IMR-90 (cell line): ENCODE data around the gene PLEK. TPM values are rescaled to one million over a fixed set of nuclear protein-coding genes. Genes with fewer than 3 reads are reported as not detected.
A peak's percentile ranks its signal among the peaks of the same experiment; 100 is the strongest.

Experiments
- ATAC-seq: fragments of 200-7000 bp; cut with Tn5 transposase; 2 replicates; pipeline ENCODE4 v1.9.1; 2020; ENCODE audit warnings: low read depth, mild to moderate bottlenecking, moderate library complexity
- BruUV-seq: library from RNA; stranded (reverse); fragments of 400-500 nt; replicated peaks from 2 replicates; lab custom pipeline; 2021; lab: Mats Ljungman, UMichigan
- CTCF ChIA-PET: fragments of 300-600 bp; formaldehyde crosslinking; extraction: SDS; loops from one replicate; lab custom pipeline; 2021; ENCODE audit warnings: antibody characterized with exemption; lab: Yijun Ruan, JAX
- POLR2A ChIA-PET: fragments of 300-600 bp; sonication (Branson Sonifier 250); formaldehyde crosslinking; loops from one replicate; lab custom pipeline; 2022; ENCODE audit warnings: antibody characterized with exemption; ENCODE audit not compliant: unreplicated experiment; lab: Charles Lee
- DNase-seq: peaks from one replicate; pipeline ENCODE4 v3.0.0; 2013
- H2AFZ ChIP-seq: replicated peaks from 2 replicates; pipeline ENCODE3; 2013; ENCODE audit warnings: low read length, mild to moderate bottlenecking; ENCODE audit not compliant: poor library complexity
- H2AK5ac ChIP-seq: 2 replicates; pipeline ENCODE4 v1.6.1; 2013; ENCODE audit warnings: low read depth, low read length, inconsistent platforms
- H2AK9ac ChIP-seq: replicated peaks from 2 replicates; pipeline ENCODE3; 2013; ENCODE audit warnings: mild to moderate bottlenecking, low read depth, low read length, moderate library complexity; ENCODE audit not compliant: poor library complexity
- H2BK120ac ChIP-seq: 2 replicates; pipeline ENCODE4 v1.6.1; 2013; ENCODE audit warnings: low read depth, low read length, inconsistent platforms
- H2BK15ac ChIP-seq: 3 replicates; pipeline ENCODE4 v1.6.1; 2013; ENCODE audit warnings: low read depth, low read length, inconsistent platforms
- H2BK20ac ChIP-seq: 2 replicates; pipeline ENCODE4 v1.6.1; 2013; ENCODE audit warnings: low read depth, mild to moderate bottlenecking, inconsistent platforms, low read length, moderate library complexity
- H2BK5ac ChIP-seq: 2 replicates; pipeline ENCODE4 v1.6.1; 2013; ENCODE audit warnings: mild to moderate bottlenecking, low read depth, low read length, inconsistent platforms; ENCODE audit not compliant: poor library complexity, severe bottlenecking
- H3K14ac ChIP-seq: replicated peaks from 2 replicates; pipeline ENCODE4 v1.6.1; 2013; ENCODE audit warnings: low read depth, low read length, inconsistent platforms
- H3K18ac ChIP-seq: 2 replicates; pipeline ENCODE4 v1.6.1; 2013; ENCODE audit warnings: low read depth, low read length, control low read depth
- H3K23ac ChIP-seq: 2 replicates; pipeline ENCODE4 v1.6.1; 2013; ENCODE audit warnings: low read depth, low read length, inconsistent platforms
- H3K27ac ChIP-seq: 2 replicates; pipeline ENCODE4 v1.5.1; 2013; ENCODE audit warnings: mild to moderate bottlenecking, control low read depth, low read length; ENCODE audit not compliant: insufficient read depth
- H3K27me3 ChIP-seq: 2 replicates; pipeline ENCODE4 v1.6.1; 2013; ENCODE audit warnings: low read length; ENCODE audit not compliant: control insufficient read depth, insufficient read depth
- H3K36me3 ChIP-seq: 2 replicates; pipeline ENCODE4 v1.6.1; 2013; ENCODE audit warnings: low read length, mixed read lengths; ENCODE audit not compliant: control insufficient read depth, insufficient read depth
- H3K4ac ChIP-seq: 2 replicates; pipeline ENCODE4 v1.6.1; 2013; ENCODE audit warnings: low read depth, low read length, inconsistent platforms
- H3K4me1 ChIP-seq: 2 replicates; pipeline ENCODE4 v1.6.1; 2013; ENCODE audit warnings: low read length, mixed read lengths; ENCODE audit not compliant: control insufficient read depth, insufficient read depth
- H3K4me2 ChIP-seq: 2 replicates; pipeline ENCODE4 v1.6.1; 2013; ENCODE audit warnings: low read depth, mild to moderate bottlenecking, control low read depth, low read length, moderate library complexity
- H3K4me3 ChIP-seq: 2 replicates; pipeline ENCODE4 v1.5.1; 2013; ENCODE audit warnings: low read depth, mild to moderate bottlenecking, control low read depth, low read length, moderate library complexity; ENCODE audit not compliant: insufficient read depth
- H3K56ac ChIP-seq: 2 replicates; pipeline ENCODE4 v1.6.1; 2013; ENCODE audit warnings: low read length, inconsistent platforms; ENCODE audit not compliant: insufficient read depth; ENCODE audit errors: extremely low read depth
- H3K79me1 ChIP-seq, 2 experiments: 2 replicates each; pipeline ENCODE4 v1.6.1; 2013; ENCODE audit warnings: low read length in 2 of 2, inconsistent platforms in 1 of 2, low read depth in 1 of 2
- H3K9ac ChIP-seq: 2 replicates; pipeline ENCODE4 v1.6.1; 2013; ENCODE audit warnings: low read depth, low read length, control low read depth
- H3K9me1 ChIP-seq: 2 replicates; pipeline ENCODE4 v1.6.1; 2013; ENCODE audit warnings: low read length, inconsistent platforms; ENCODE audit not compliant: insufficient read depth
- H3K9me3 ChIP-seq: 2 replicates; pipeline ENCODE4 v1.6.1; 2013; ENCODE audit warnings: low read length; ENCODE audit not compliant: control insufficient read depth, insufficient read depth
- H4K20me1 ChIP-seq: 2 replicates; pipeline ENCODE4 v1.6.1; 2013; ENCODE audit warnings: low read length, inconsistent platforms; ENCODE audit not compliant: insufficient read depth
- H4K5ac ChIP-seq: 2 replicates; pipeline ENCODE4 v1.6.1; 2013; ENCODE audit warnings: mild to moderate bottlenecking, low read depth, low read length, control low read depth
- H4K8ac ChIP-seq, 2 experiments: 2 replicates each; pipeline ENCODE4 v1.6.1; 2013; ENCODE audit warnings: low read depth in 2 of 2, low read length in 2 of 2, control low read depth in 1 of 2, inconsistent platforms in 1 of 2
- H4K91ac ChIP-seq: 2 replicates; pipeline ENCODE4 v1.6.1; 2013; ENCODE audit warnings: low read depth, low read length, inconsistent platforms; ENCODE audit not compliant: insufficient read depth
- FOS ChIP-seq: fragments of 150-350 bp; IDR thresholded peaks from 2 replicates; pipeline ENCODE4 v1.6.1; 2016; ENCODE audit warnings: low read depth, low read length
- MXI1 ChIP-seq: IDR thresholded peaks from 2 replicates; pipeline ENCODE4 v1.6.1; 2012; ENCODE audit warnings: low read depth, mild to moderate bottlenecking, low read length, moderate library complexity, borderline replicate concordance
- SMC3 ChIP-seq: fragments of 150-350 bp; IDR thresholded peaks from 2 replicates; pipeline ENCODE4 v1.6.1; 2016; ENCODE audit warnings: low read depth, mild to moderate bottlenecking, antibody characterized with exemption, low read length, moderate library complexity
- WGBS, 2 experiments: methylation state at CpG; one replicate each; pipeline versions ENCODE4 v1.1.5 to v1.1.7; 2013; ENCODE audit warnings: missing lambda C conversion rate in 2 of 2; ENCODE audit not compliant: insufficient read length in 1 of 2; ENCODE audit errors: extremely low coverage in 2 of 2; 5-methylcytosine and 5-hydroxymethylcytosine counted together
- dilution Hi-C: fragments of 300-500 bp; cut with HindIII; formaldehyde crosslinking; loops from one replicate; pipeline ENCODE4 v1.14.3; 2018; ENCODE audit warnings: low sequenced_read_pairs; ENCODE audit not compliant: unreplicated experiment
- in situ Hi-C: fragments of 300-500 bp; cut with MboI; formaldehyde crosslinking; loops from 3 replicates; pipeline ENCODE4 v1.14.3; 2019; ENCODE audit warnings: low sequenced_read_pairs, inconsistent platforms, mixed read lengths
- intact Hi-C: fragments of 100-400 bp; cut with micrococcal nuclease; formaldehyde crosslinking; loops from 2 replicates; pipeline ENCODE4 v1.10.0; 2022
- polyA plus RNA-seq, 3 experiments: library from polyadenylated mRNA; depleted of rRNA; stranded (reverse); fragments of >200 nt; gene quantifications; 2 replicates each; pipeline ENCODE4 v1.2.3, GENCODE V29; 2012; ENCODE audit warnings: low replicate concordance in 1 of 3
- total RNA-seq: library from RNA; depleted of rRNA; stranded (reverse); fragments of >200 nt; gene quantifications from 2 replicates; pipeline ENCODE4 v1.2.3, GENCODE V29; 2012
- TF ChIP-seq, protein P1 (sequence below): fragments of 150-350 bp; IDR thresholded peaks from 2 replicates; pipeline ENCODE4 v1.6.1; 2017; ENCODE audit warnings: mild to moderate bottlenecking, antibody characterized with exemption, low read length, low read depth

PLEK gene
- total and polyA plus RNA-seq, 2 of the 4 experiments (the other 2 are of a cell fraction) = under 0.01 TPM; not detected in 1

DNA sequence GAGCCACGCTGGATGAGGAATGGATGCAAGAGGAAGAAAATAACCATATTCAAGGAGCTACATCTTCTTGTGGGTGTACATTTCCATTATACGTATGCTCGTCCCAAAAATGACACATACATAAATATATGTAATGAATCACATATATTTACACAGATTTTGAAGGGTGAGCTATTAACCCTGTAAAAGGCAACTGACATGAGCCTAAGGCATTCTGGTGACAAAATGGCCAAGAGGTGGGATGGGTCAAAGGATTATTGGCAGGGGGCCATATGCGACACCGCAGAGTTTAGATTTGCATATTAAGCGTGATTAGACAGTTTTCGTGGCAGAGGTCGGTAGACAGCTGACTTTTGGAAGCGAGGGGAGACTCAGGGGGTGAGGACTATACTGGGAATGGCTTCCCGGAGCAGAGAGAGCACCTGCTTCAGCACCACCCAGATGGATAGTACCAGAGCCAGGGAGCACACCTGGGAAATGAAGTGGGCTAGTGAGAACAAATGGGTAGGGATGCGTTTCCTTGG, 44.9 kb upstream of the PLEK start:
- no peak for ATAC-seq
- Histone ChIP-seq H3K4ac (peak overlapping the region; percentile 91), H3K9ac (peak overlapping the region; percentile 6), H3K18ac (no peak overlapping the region), H3K4me2 (peak overlapping the region; percentile 85), H4K5ac (peak overlapping the region; percentile 3), H3K56ac (peak overlapping the region; percentile 27; the same call in 1 of the 2 replicates), H3K23ac (peak overlapping the region; percentile 51; the same call in 1 of the 2 replicates), H3K4me3 (peak overlapping the region; percentile 87), H4K91ac (peak overlapping the region; percentile 30; the same call in 1 of the 2 replicates), H2BK5ac (peak overlapping the region; percentile 90), H3K4me1 (no peaks in the 10 kb centered on the region), H3K14ac (peak overlapping the region; percentile 8; the same call in 1 of the 2 replicates), H4K8ac (peak overlapping the region; percentile 24 to 93), H3K36me3 (peaks cover 3% of the 10 kb centered on the region; the same call in 1 of the 2 replicates), H3K79me1 (peaks cover 15 to 37% of the 10 kb centered on the region in 2 experiments), H3K27ac (peak overlapping the region; percentile 98), H3K9me1 (no peaks in the 10 kb centered on the region; the same call in 1 of the 2 replicates), H4K20me1 (no peaks in the 10 kb centered on the region), H2AK5ac (peak overlapping the region; percentile 41; the same call in 1 of the 2 replicates), H2BK15ac (peak overlapping the region; percentile 3; the same call in 1 of the 3 replicates), H2AK9ac (peak overlapping the region; percentile 96), H3K9me3 (no peaks in the 10 kb centered on the region), H2AFZ (peak overlapping the region; percentile 96), H3K27me3 (no peaks in the 10 kb centered on the region), H2BK120ac (peak overlapping the region; percentile 87), H2BK20ac (peak overlapping the region; percentile 27)
- WGBS, 2 experiments = no CpG with 5 or more reads among the region's 11 CpGs
- in situ Hi-C loops = no loop called here
- DNase-seq = no peak
- dilution Hi-C loops = no loop called here
- no TSS peak for BruUV-seq
- POLR2A ChIA-PET = no interaction called here
- CTCF ChIA-PET = interaction anchor here (0.8 to 1.2 kb wide), 3 partner anchors 11 to 38 kb away, joined by 3 to 6 read pairs (median 5); no protein-coding TSS in a partner anchor
- TF ChIP-seq, protein P1, sequence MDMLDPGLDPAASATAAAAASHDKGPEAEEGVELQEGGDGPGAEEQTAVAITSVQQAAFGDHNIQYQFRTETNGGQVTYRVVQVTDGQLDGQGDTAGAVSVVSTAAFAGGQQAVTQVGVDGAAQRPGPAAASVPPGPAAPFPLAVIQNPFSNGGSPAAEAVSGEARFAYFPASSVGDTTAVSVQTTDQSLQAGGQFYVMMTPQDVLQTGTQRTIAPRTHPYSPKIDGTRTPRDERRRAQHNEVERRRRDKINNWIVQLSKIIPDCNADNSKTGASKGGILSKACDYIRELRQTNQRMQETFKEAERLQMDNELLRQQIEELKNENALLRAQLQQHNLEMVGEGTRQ = peak; percentile 64; the same call in 1 of the 2 replicates
- TF ChIP-seq SMC3 = no peak
- TF ChIP-seq MXI1 = peak; percentile 86; the same call in 1 of the 2 replicates
- no peak for TF ChIP-seq FOS
- intact Hi-C loops = no loop called here
